Neural progenitor cell (in vitro differentiated cells): ENCODE results near the gene PCK1.

Source experiments
- CTCF ChIP-seq: fragments of 200-600 bp; sonication (generic); IDR thresholded peaks from 2 replicates; pipeline ENCODE4 v1.5.1; 2017; ENCODE audit warnings: antibody characterized with exemption, mild to moderate bottlenecking
- EZH2 ChIP-seq: fragments of 200-600 bp; sonication (generic); IDR thresholded peaks from 2 replicates; pipeline ENCODE4 v1.6.1; 2017; ENCODE audit warnings: antibody characterized with exemption, mild to moderate bottlenecking, moderate library complexity

DNA sequence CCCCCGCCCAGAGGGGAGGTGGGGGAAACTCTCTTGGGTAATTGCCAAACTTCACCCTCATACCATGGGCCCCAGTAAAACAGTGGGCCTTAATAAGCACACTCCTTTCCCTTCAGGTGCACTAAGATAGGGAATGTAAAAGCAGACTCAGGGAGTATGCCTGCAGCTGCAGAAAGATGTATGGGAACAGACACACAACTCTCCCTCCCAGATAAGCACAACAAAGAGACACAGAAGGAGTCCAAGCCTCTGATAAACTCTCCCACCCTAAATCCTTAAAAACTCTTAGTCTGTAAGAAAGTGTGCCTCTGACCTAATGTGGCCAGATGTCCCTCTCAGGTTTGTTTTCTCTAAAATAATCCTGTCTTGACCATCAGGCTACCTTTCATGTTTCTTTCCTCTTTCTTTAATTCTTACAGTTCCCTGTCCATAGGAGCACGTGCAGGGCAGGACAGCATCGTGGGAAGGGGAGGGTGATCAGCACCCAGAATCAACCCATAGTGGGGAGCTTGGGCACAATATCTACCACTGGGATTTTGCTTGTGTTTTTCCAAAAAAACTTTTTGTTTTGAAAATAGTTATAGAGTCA lies 24.7 kb upstream of the PCK1 start:
- TF ChIP-seq CTCF (no peak), EZH2 (no peak)
